ENCODE results near the gene SGCD.

Gene SGCD

DNA sequence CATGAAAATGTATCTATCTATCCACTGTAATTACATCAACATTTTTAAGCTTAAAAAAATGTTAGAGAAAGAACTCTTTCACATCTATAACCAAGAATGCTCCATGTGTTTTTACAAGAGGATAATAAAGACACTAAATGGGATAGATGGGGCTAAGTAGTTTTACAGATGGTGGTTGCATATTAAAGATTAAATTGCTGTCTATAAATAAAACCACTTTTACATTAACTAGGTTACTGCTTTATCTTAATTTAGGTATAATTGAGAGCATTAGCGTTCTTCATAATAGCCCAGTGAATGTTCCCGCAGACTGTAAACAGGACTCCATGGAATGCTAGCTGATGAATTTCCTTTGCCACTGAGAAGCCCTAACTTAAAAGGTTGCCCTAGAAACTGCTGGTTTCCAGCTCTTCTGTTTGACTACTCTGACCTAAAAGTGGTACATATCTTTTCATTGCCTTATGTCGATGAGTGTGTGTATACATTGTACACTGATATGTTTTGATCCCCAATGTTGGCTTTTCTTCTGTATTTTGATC, 117.9 kb downstream of the SGCD start (continued):
- TF ChIP-seq, protein P1, sequence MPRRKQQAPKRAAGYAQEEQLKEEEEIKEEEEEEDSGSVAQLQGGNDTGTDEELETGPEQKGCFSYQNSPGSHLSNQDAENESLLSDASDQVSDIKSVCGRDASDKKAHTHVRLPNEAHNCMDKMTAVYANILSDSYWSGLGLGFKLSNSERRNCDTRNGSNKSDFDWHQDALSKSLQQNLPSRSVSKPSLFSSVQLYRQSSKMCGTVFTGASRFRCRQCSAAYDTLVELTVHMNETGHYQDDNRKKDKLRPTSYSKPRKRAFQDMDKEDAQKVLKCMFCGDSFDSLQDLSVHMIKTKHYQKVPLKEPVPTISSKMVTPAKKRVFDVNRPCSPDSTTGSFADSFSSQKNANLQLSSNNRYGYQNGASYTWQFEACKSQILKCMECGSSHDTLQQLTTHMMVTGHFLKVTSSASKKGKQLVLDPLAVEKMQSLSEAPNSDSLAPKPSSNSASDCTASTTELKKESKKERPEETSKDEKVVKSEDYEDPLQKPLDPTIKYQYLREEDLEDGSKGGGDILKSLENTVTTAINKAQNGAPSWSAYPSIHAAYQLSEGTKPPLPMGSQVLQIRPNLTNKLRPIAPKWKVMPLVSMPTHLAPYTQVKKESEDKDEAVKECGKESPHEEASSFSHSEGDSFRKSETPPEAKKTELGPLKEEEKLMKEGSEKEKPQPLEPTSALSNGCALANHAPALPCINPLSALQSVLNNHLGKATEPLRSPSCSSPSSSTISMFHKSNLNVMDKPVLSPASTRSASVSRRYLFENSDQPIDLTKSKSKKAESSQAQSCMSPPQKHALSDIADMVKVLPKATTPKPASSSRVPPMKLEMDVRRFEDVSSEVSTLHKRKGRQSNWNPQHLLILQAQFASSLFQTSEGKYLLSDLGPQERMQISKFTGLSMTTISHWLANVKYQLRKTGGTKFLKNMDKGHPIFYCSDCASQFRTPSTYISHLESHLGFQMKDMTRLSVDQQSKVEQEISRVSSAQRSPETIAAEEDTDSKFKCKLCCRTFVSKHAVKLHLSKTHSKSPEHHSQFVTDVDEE (CRISPR knock-in tag; IDR thresholded peaks at IDR 0.05): peak; percentile 94
- TF ChIP-seq, protein P2, sequence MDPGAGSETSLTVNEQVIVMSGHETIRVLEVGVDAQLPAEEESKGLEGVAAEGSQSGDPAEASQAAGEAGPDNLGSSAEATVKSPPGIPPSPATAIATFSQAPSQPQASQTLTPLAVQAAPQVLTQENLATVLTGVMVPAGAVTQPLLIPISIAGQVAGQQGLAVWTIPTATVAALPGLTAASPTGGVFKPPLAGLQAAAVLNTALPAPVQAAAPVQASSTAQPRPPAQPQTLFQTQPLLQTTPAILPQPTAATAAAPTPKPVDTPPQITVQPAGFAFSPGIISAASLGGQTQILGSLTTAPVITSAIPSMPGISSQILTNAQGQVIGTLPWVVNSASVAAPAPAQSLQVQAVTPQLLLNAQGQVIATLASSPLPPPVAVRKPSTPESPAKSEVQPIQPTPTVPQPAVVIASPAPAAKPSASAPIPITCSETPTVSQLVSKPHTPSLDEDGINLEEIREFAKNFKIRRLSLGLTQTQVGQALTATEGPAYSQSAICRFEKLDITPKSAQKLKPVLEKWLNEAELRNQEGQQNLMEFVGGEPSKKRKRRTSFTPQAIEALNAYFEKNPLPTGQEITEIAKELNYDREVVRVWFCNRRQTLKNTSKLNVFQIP (CRISPR knock-in tag; IDR thresholded peaks at IDR 0.05; ENCODE audit: borderline replicate concordance, low read depth): peak; percentile 94; the same call in 1 of the 2 replicates
- TF ChIP-seq ISL1 (CRISPR knock-in tag; IDR thresholded peaks at IDR 0.05) (peak; percentile 100), ARNTL (CRISPR knock-in tag; IDR thresholded peaks at IDR 0.05; ENCODE audit: borderline replicate concordance, low read depth) (peak; percentile 25; the same call in 1 of the 2 replicates)

- TF ChIP-seq ZNF70 (CRISPR knock-in tag; IDR thresholded peaks at IDR 0.05): no peak
- no peak for TF ChIP-seq CSDC2 (CRISPR knock-in tag; IDR thresholded peaks at IDR 0.05)
- TF ChIP-seq TCF4 (CRISPR knock-in tag; IDR thresholded peaks at IDR 0.05; ENCODE audit: borderline replicate concordance): no peak
- TF ChIP-seq, protein P3, sequence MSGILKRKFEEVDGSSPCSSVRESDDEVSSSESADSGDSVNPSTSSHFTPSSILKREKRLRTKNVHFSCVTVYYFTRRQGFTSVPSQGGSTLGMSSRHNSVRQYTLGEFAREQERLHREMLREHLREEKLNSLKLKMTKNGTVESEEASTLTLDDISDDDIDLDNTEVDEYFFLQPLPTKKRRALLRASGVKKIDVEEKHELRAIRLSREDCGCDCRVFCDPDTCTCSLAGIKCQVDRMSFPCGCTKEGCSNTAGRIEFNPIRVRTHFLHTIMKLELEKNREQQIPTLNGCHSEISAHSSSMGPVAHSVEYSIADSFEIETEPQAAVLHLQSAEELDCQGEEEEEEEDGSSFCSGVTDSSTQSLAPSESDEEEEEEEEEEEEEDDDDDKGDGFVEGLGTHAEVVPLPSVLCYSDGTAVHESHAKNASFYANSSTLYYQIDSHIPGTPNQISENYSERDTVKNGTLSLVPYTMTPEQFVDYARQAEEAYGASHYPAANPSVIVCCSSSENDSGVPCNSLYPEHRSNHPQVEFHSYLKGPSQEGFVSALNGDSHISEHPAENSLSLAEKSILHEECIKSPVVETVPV (CRISPR knock-in tag; IDR thresholded peaks at IDR 0.05): no peak
- no peak for TF ChIP-seq ZFP3 (CRISPR knock-in tag; IDR thresholded peaks at IDR 0.05)
- TF ChIP-seq RARB (CRISPR knock-in tag; IDR thresholded peaks at IDR 0.05): no peak
- no peak for TF ChIP-seq BACH2 (CRISPR knock-in tag; IDR thresholded peaks at IDR 0.05; ENCODE audit: borderline replicate concordance)
- no peak for ATAC-seq
Measured at GRCh38 chr5:156446526-156446925, 119.6 kb downstream of the SGCD start.

DNA sequence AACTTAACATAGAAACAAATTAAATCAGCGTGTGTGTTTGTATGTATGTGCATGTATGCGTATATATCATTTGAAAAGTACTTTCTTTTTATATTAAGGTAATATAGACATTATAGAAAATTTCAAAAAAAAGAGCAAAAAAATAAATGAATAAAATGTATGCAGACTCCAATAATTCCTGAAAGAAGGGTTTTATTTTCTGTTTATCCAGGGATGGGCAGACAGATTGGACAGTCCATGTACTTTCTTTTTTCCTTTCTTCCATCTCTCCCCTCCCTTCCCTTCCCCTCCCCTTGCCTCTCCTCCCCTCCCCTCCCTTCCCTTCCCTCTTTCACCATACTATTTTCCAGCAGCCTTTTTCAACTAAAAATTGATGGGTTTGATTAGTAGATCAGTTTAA, 123.8 kb downstream of the SGCD start:
- no peak for TF ChIP-seq BACH2 (CRISPR knock-in tag; IDR thresholded peaks at IDR 0.05; ENCODE audit: borderline replicate concordance)
- no peak for TF ChIP-seq TOX (CRISPR knock-in tag; IDR thresholded peaks at IDR 0.05; ENCODE audit: borderline replicate concordance)
- TF ChIP-seq, protein P2 (CRISPR knock-in tag; IDR thresholded peaks at IDR 0.05; ENCODE audit: borderline replicate concordance, low read depth): no peak
- TF ChIP-seq RARB (CRISPR knock-in tag; IDR thresholded peaks at IDR 0.05): no peak
- no peak for TF ChIP-seq ZFP3 (CRISPR knock-in tag; IDR thresholded peaks at IDR 0.05)
- TF ChIP-seq CREB5 (CRISPR knock-in tag; IDR thresholded peaks at IDR 0.05; ENCODE audit: low read depth): no peak
- TF ChIP-seq ARNTL (CRISPR knock-in tag; IDR thresholded peaks at IDR 0.05; ENCODE audit: borderline replicate concordance, low read depth): no peak
- TF ChIP-seq CSDC2 (CRISPR knock-in tag; IDR thresholded peaks at IDR 0.05): no peak
- no peak for TF ChIP-seq ZNF565 (CRISPR knock-in tag; conservative IDR thresholded peaks at IDR 0.05; ENCODE audit: low read depth)
- no peak for TF ChIP-seq GLIS3 (CRISPR knock-in tag; IDR thresholded peaks at IDR 0.05)
- no peak for TF ChIP-seq ISL1 (CRISPR knock-in tag; IDR thresholded peaks at IDR 0.05)
- ATAC-seq: no peak

DNA sequence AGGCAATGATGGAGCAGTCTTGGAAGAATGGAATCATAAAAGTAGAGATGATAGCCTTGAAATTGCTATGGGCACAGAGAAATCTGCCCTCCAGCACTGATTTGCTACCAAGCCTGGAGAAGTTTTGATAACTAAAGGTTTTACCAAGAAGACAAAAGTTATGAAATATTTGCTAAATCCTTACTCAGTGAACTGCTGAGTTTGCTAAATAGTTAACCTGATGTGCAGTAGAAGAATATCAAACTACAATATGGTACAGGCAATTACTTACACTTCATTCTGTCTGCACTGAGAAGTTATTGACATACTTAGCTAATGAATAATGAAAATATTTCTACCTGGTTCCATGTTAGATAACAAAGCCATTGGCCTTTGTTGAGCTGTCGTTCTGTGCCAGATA, 124.5 kb downstream of the SGCD start:
- ATAC-seq: no peak
- TF ChIP-seq ZFP30 (CRISPR knock-in tag; IDR thresholded peaks at IDR 0.05) (no peak), GLIS3 (CRISPR knock-in tag; IDR thresholded peaks at IDR 0.05) (no peak), TOX (CRISPR knock-in tag; IDR thresholded peaks at IDR 0.05; ENCODE audit: borderline replicate concordance) (no peak), PPARA (CRISPR knock-in tag; IDR thresholded peaks at IDR 0.05; ENCODE audit: borderline replicate concordance) (no peak), ESRRG (CRISPR knock-in tag; IDR thresholded peaks at IDR 0.05) (no peak), RARB (CRISPR knock-in tag; IDR thresholded peaks at IDR 0.05) (no peak), ARNTL (CRISPR knock-in tag; IDR thresholded peaks at IDR 0.05; ENCODE audit: borderline replicate concordance, low read depth) (no peak), SNAI2 (CRISPR knock-in tag; IDR thresholded peaks at IDR 0.05) (no peak), ZNF565 (CRISPR knock-in tag; conservative IDR thresholded peaks at IDR 0.05; ENCODE audit: low read depth) (no peak), CREB5 (CRISPR knock-in tag; IDR thresholded peaks at IDR 0.05; ENCODE audit: low read depth) (no peak), ISL1 (CRISPR knock-in tag; IDR thresholded peaks at IDR 0.05) (no peak), ZFP3 (CRISPR knock-in tag; IDR thresholded peaks at IDR 0.05) (no peak), ZNF8 (CRISPR knock-in tag; IDR thresholded peaks at IDR 0.05) (no peak)
- TF ChIP-seq, protein P3 (CRISPR knock-in tag; IDR thresholded peaks at IDR 0.05): no peak
- TF ChIP-seq, protein P2 (CRISPR knock-in tag; IDR thresholded peaks at IDR 0.05; ENCODE audit: borderline replicate concordance, low read depth): no peak
